Sigmoid colon (tissue), 7 donors: ENCODE data around the gene FRMD1. TPM values are rescaled to one million over a fixed set of nuclear protein-coding genes. Genes with fewer than 3 reads are reported as not detected.

Source experiments
- DNase-seq: peaks from one replicate; pipeline ENCODE4 v3.0.0-alpha.2; 2019
- H3K27ac ChIP-seq, 4 donors: fragments of 200-600 bp; sonication (generic); one replicate each; pipeline ENCODE4 v1.5.1; 2016 to 2019; ENCODE audit warnings: mild to moderate bottlenecking in 1 of 4
- H3K27me3 ChIP-seq, 3 donors: fragments of 200-600 bp; sonication (generic); one replicate each; pipeline ENCODE4 v1.5.1; 2019; ENCODE audit warnings: mild to moderate bottlenecking in 1 of 3
- H3K36me3 ChIP-seq, 4 donors: fragments of 200-600 bp; sonication (generic); one replicate each; pipeline ENCODE4 v1.5.1; 2016 to 2019
- H3K4me1 ChIP-seq, 4 donors: fragments of 200-600 bp; sonication (generic); one replicate each; pipeline ENCODE4 v1.5.1; 2017 to 2019
- H3K4me3 ChIP-seq, 4 donors: fragments of 200-600 bp; sonication (generic); one replicate each; pipeline ENCODE4 v1.5.1; 2017 to 2019; ENCODE audit warnings: mild to moderate bottlenecking in 2 of 4, moderate library complexity in 1 of 4
- H3K9me3 ChIP-seq, 4 donors: fragments of 200-600 bp in 3 of 4; sonication (generic) in 3 of 4; one replicate each; pipeline versions ENCODE4 v1.5.1 to v1.6.1; 2013 to 2019
- EP300 ChIP-seq, 4 donors: sonication (generic); formaldehyde crosslinking; IDR thresholded peaks; one replicate each; pipeline ENCODE4 v1.6.1; 2017; ENCODE audit warnings: antibody characterized with exemption in 4 of 4
- POLR2A ChIP-seq, 2 donors: fragments of 450-650 bp; IDR thresholded peaks; one replicate each; pipeline ENCODE4 v1.6.1; 2016; ENCODE audit warnings: antibody characterized with exemption in 2 of 2, mild to moderate bottlenecking in 2 of 2, moderate library complexity in 2 of 2
- POLR2AphosphoS5 ChIP-seq, 4 donors: sonication (generic); formaldehyde crosslinking; IDR thresholded peaks; one replicate each; pipeline ENCODE4 v1.6.1; 2017; ENCODE audit warnings: antibody characterized with exemption in 4 of 4
- WGBS, 2 donors: extraction: QIAGEN DNeasy Blood & Tissue Kit; methylation state at CpG; one replicate each; pipeline ENCODE4 v1.1.7; 2013; 5-methylcytosine and 5-hydroxymethylcytosine counted together
- intact Hi-C: fragments of 100-400 bp; cut with DNase I; formaldehyde crosslinking; loops from one replicate; pipeline ENCODE4 v1.15.1; 2023
- polyA plus RNA-seq, 3 donors: library from polyadenylated mRNA; stranded (reverse); fragments of 200-250 nt; gene quantifications; one replicate each; pipeline ENCODE4 v1.2.3, GENCODE V29; 2013
- total RNA-seq, 4 donors: library from RNA; depleted of rRNA; stranded (reverse); fragments of >200 nt; gene quantifications; one replicate each; pipeline ENCODE4 v1.1.0, GENCODE V29; 2016
- TF ChIP-seq, protein P1 (sequence below), 4 experiments: fragments of 450-650 bp in 3 of 4; fragments of 200-600 bp in 1 of 4; IDR thresholded peaks; one replicate each; pipeline ENCODE4 v1.5.1; 2016 to 2019; ENCODE audit warnings: antibody characterized with exemption in 4 of 4, mild to moderate bottlenecking in 3 of 4, moderate library complexity in 2 of 4
- donor health status: healthy with polysubstance abuse.
- donor health status: Bipolar disorder and iron deficiency.
- donor health status: healthy.

FRMD1 gene
- total and polyA plus RNA-seq, 7 donors = 0.36 to 12.0 (median 4.2) TPM; not detected in 2

DNA sequence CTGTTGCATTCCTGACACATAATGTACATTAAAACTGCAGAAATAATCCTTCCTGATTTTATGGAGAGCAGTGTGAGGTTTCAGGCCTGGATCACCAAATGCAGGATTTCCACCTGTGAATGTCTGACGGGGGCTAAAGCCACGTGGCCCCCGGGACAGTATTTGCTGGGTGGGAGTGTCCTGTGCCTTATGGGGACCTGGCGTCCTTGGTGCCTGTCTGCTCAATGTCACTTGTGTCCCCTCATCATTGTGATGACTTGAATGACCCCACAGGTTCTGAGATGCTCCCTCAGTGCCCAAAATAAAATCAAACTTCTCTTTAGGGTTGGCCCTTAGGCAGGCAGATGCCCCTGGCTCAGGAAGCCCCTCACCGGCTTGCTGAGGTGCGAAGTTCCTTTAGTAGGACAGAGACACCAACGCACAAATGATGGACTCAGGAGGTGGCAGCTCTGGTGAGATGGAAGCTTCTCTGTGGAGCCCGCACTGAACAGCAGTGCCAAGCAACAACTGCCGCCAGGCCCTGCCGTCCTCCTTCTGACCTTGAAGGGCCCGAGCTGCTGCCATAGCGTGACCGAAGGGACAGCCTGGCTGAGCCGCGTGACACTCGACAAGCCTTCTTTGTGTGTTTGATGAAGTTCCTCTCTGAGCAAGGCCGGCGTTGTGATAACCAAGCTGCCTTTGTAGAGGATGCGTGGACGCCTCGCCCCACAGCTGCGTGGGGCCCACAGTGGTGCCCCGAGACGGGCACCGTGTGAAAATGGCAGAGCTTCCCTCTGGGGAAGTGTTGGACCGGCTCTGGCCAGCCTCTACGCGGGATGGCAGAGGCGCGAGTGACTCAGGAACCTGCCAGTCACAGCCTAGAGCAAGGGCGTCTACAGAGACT lies 30.9 kb downstream of the FRMD1 start:
- TF ChIP-seq, protein P1, sequence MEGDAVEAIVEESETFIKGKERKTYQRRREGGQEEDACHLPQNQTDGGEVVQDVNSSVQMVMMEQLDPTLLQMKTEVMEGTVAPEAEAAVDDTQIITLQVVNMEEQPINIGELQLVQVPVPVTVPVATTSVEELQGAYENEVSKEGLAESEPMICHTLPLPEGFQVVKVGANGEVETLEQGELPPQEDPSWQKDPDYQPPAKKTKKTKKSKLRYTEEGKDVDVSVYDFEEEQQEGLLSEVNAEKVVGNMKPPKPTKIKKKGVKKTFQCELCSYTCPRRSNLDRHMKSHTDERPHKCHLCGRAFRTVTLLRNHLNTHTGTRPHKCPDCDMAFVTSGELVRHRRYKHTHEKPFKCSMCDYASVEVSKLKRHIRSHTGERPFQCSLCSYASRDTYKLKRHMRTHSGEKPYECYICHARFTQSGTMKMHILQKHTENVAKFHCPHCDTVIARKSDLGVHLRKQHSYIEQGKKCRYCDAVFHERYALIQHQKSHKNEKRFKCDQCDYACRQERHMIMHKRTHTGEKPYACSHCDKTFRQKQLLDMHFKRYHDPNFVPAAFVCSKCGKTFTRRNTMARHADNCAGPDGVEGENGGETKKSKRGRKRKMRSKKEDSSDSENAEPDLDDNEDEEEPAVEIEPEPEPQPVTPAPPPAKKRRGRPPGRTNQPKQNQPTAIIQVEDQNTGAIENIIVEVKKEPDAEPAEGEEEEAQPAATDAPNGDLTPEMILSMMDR (IDR thresholded peaks at IDR 0.05) = no peak
- no peak for TF ChIP-seq EP300 (IDR thresholded peaks at IDR 0.05)
- TF ChIP-seq POLR2AphosphoS5 (IDR thresholded peaks at IDR 0.05) = no peak
- 89 to 91% methylated on average over 31 of the region's 31 CpGs for WGBS, 2 donors
- intact Hi-C loops = no loop called here
- DNase-seq = no peak
- Histone ChIP-seq H3K4me1 (peaks cover 0 to 7% (median 0%) of the 10 kb centered on the region in 4 donors), H3K4me3 (no peak overlapping the region), H3K27ac (no peak overlapping the region), H3K9me3 (no peaks in the 10 kb centered on the region), H3K27me3 (no peaks in the 10 kb centered on the region), H3K36me3 (no peaks in the 10 kb centered on the region)

DNA sequence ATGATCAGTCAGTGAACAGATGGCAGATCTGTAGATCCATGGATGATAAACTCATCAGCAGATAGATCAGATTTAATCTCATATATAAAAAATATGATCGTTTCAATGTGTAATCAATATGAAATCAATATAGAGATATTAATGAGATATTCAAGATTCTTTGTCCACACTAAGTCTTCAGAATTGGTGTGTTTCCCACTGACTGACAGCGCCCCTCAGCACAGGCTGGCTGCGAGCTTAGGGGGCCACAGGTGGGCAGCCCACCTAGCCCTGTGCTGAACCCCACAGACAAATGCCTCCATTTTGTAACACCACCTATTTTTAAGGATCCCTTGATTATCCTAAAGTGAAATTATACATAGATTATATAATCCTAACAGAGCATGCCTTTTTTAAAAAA lies 32.3 kb downstream of the FRMD1 start:
- WGBS, 2 donors = 95 to 97% methylated on average over 3 of the region's 3 CpGs
- no peak for TF ChIP-seq POLR2AphosphoS5 (IDR thresholded peaks at IDR 0.05)
- TF ChIP-seq, protein P1 (IDR thresholded peaks at IDR 0.05) = no peak
- no peak for TF ChIP-seq POLR2A (IDR thresholded peaks at IDR 0.05)
- TF ChIP-seq EP300 (IDR thresholded peaks at IDR 0.05) = no peak
- Histone ChIP-seq H3K4me3 (no peak overlapping the region), H3K4me1 (peaks cover 0 to 7% (median 0%) of the 10 kb centered on the region in 4 donors), H3K27me3 (no peaks in the 10 kb centered on the region), H3K36me3 (no peaks in the 10 kb centered on the region), H3K9me3 (no peaks in the 10 kb centered on the region), H3K27ac (no peak overlapping the region)
- intact Hi-C loops = no loop called here
- DNase-seq = peak; percentile 21

DNA sequence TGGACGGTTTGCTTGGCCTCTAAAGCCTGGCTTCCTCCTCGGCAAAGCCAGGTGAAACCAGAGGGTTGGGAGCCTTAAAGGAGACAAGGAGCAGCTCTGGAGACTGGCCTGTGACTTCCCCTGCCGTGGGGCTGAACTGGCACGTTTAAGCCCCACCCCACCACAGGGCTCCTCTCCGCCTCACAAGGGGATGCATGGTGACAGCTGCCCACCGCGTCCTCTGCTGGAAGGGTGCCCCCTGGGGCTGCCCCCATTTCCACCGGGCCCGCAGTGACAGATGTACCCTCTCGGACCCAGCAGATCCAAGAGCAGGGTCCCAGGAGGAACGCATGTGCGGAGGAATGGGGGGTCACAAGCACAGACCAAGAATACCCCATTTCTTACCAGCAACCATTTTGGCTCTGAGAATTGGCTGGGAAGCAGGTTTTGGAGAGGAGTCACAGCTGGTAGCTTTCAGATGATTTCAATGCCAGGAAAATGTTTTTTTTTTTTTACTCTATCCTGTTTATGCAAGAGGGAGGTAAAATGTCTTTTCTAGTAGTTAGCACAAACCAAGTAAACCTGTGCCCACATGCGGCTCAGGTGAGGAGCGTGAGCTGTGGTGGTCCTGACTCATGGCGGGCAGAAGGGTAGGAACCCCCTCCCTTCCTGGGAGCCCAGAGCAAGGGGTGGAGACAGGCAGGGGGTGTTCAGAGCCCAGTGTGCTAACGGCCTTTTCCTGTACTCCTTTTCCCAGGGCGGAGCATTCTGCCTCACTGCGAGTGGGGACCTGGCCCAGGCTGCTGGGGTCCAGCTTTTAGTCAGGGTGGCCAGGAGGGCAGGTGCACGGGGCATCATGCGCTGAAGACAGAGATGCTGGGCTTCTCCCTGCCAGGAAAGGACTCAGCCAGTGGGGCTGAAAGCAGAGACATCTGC lies 33.0 kb downstream of the FRMD1 start:
- Histone ChIP-seq H3K36me3 (no peaks in the 10 kb centered on the region), H3K9me3 (no peaks in the 10 kb centered on the region), H3K27me3 (no peaks in the 10 kb centered on the region), H3K4me3 (no peak overlapping the region), H3K27ac (no peak overlapping the region), H3K4me1 (peaks cover 0 to 7% (median 0%) of the 10 kb centered on the region in 4 donors)
- DNase-seq = peak; percentile 62
- intact Hi-C loops = no loop called here
- 76 to 82% methylated on average over 20 of the region's 20 CpGs for WGBS, 2 donors
- TF ChIP-seq POLR2AphosphoS5 (IDR thresholded peaks at IDR 0.05) (no peak), EP300 (IDR thresholded peaks at IDR 0.05) (no peak), POLR2A (IDR thresholded peaks at IDR 0.05) (no peak)
- TF ChIP-seq, protein P1 (IDR thresholded peaks at IDR 0.05) = no peak

DNA sequence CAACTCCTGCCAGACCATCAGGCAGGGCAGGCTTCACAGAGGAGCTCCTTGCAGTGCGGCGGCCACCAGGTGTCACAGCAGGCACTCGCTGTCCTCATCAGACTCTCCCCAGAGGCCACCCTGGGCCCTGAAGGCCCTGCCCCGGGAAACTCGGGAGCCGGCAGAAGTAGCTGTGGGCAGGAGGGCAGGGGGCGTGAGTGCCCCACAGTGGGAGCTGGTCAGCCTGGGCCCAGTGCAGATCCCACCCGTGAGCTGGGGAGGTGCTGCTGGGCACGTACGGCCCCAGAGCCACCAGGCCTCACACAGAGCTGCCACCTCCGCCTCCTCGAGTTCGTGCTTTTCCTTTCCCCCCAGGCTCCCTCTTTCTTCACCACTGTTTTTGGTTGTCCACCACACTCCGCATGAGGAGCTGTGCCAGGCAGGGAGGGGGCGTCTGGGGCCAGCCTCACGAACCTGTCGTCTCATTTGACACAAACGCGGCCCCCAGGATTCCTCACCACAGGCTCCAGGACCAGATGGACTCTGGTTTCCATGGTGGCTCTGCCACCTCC lies 33.8 kb downstream of the FRMD1 start:
- Histone ChIP-seq H3K4me3 (no peak overlapping the region), H3K4me1 (peaks cover 0 to 7% (median 0%) of the 10 kb centered on the region in 4 donors), H3K9me3 (peaks cover 0 to under 1% (median 0%) of the 10 kb centered on the region in 4 donors), H3K36me3 (no peaks in the 10 kb centered on the region), H3K27ac (no peak overlapping the region), H3K27me3 (no peaks in the 10 kb centered on the region)
- WGBS, 2 donors = 93 to 95% methylated on average over 19 of the region's 19 CpGs
- intact Hi-C loops = no loop called here
- DNase-seq = peak; percentile 43
- TF ChIP-seq EP300 (IDR thresholded peaks at IDR 0.05) = no peak
- no peak for TF ChIP-seq POLR2AphosphoS5 (IDR thresholded peaks at IDR 0.05)
- TF ChIP-seq, protein P1 (IDR thresholded peaks at IDR 0.05) = no peak
- TF ChIP-seq POLR2A (IDR thresholded peaks at IDR 0.05) = no peak
